Lung (tissue), 12 donors: ENCODE measurements around the gene MAP3K13. TPM values are rescaled to one million over a fixed set of nuclear protein-coding genes. Genes with fewer than 3 reads are reported as not detected.
"Not testable (repeated sequence)": the region's sequence is repeated elsewhere in the genome, so short reads cannot be mapped to it uniquely, and the experiment has no call there.

ENCODE experiments used
- ATAC-seq: fragments of 200-7000 bp; cut with Tn5 transposase; one replicate; pipeline ENCODE4 v1.9.1; 2020; ENCODE audit warnings: moderate number of reproducible peaks; ENCODE audit not compliant: insufficient read depth, low FRiP score
- DNase-seq, 3 donors: peaks; one replicate each; pipeline ENCODE4 v3.0.0-alpha.2; 2013 to 2017
- H3K27ac ChIP-seq, 2 donors: one replicate each; pipeline ENCODE4 v1.5.1; 2013; ENCODE audit warnings: mild to moderate bottlenecking in 2 of 2, moderate library complexity in 2 of 2, control low read depth in 1 of 2, inconsistent platforms in 1 of 2, low read depth in 1 of 2, low read length in 1 of 2
- H3K27me3 ChIP-seq, 3 donors: one replicate each; pipeline ENCODE4 v1.5.1; 2013; ENCODE audit warnings: low read length in 2 of 3; ENCODE audit not compliant: control insufficient read depth in 3 of 3, insufficient read depth in 3 of 3
- H3K36me3 ChIP-seq, 4 donors: one replicate each; pipeline ENCODE4 v1.5.1; 2013; ENCODE audit warnings: low read length in 4 of 4, mild to moderate bottlenecking in 1 of 4, moderate library complexity in 1 of 4; ENCODE audit not compliant: control insufficient read depth in 4 of 4, insufficient read depth in 4 of 4
- H3K4me1 ChIP-seq, 5 donors: one replicate each; pipeline ENCODE4 v1.5.1; 2013; ENCODE audit warnings: low read length in 5 of 5, mild to moderate bottlenecking in 2 of 5, moderate library complexity in 1 of 5; ENCODE audit not compliant: control insufficient read depth in 5 of 5, insufficient read depth in 5 of 5
- H3K4me3 ChIP-seq: one replicate; pipeline ENCODE4 v1.5.1; 2013; ENCODE audit warnings: mild to moderate bottlenecking, control low read depth, moderate library complexity
- H3K9ac ChIP-seq, 2 donors: one replicate each; pipeline ENCODE4 v1.5.1; 2013; ENCODE audit warnings: low read length in 2 of 2, control low read depth in 1 of 2; ENCODE audit not compliant: insufficient read depth in 1 of 2
- H3K9me3 ChIP-seq, 4 donors: one replicate each; pipeline ENCODE4 v1.5.1; 2013; ENCODE audit warnings: low read length in 3 of 4, mild to moderate bottlenecking in 1 of 4, moderate library complexity in 1 of 4; ENCODE audit not compliant: control insufficient read depth in 4 of 4, insufficient read depth in 3 of 4
- CTCF ChIP-seq: IDR thresholded peaks from 2 replicates; pipeline ENCODE4 v1.5.1; 2012; ENCODE audit warnings: mild to moderate bottlenecking; ENCODE audit errors: control extremely low read depth, extremely low read depth
- WGBS, 2 donors: extraction: QIAGEN DNeasy Blood & Tissue Kit; methylation state at CpG; one replicate each; pipeline ENCODE4 v1.1.7; 2013; 5-methylcytosine and 5-hydroxymethylcytosine counted together
- polyA plus RNA-seq, 2 donors: library from polyadenylated mRNA; stranded (reverse); fragments of 200-250 nt; gene quantifications; one replicate each; pipeline ENCODE4 v1.2.1, GENCODE V29; 2013
- total RNA-seq, 2 donors: library from RNA; depleted of rRNA in 1 of 2; stranded (reverse); fragments of >200 nt in 1 of 2; gene quantifications; one replicate each; pipeline ENCODE4 v1.2.1, GENCODE V29; 2014 to 2021
- donor health status: control.
- donor health status: control.
- donor health status: Bipolar disorder and iron deficiency.
- donor health status: healthy.
- donor health status: DM: yes; HTN: yes; CAD: no.

Gene MAP3K13
- total and polyA plus RNA-seq, 4 donors: 20.7 to 74.8 (median 29.3) TPM

DNA sequence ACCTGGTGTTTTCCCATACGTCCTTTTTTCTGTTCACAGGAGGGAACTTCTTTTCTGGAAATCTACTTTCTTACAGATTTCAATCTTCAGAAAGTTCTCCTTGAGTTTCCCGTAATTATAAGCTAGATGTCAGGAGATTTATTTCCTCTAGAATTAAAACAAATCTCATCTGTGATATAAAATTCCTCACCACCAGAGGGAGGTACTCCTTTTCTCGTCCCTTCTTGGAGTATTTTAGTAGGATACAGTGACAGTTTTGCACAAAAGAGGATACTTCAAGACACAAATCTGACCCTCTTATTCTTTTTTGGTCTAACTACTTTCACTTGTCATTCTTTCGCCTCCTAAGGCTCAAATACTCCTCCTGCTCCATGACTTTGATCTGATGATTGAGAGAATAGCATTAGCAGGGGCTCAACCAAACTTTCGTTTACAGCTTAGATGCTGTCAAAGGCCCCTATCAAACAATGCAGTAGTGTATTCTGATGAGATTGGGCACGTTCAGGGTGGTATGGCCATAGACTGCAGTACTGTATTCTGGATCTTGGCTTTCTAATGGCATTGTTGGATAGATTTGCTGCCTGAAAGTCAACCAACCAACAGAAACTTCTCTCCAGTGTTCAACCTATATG, 97.9 kb downstream of the MAP3K13 start:
- WGBS, 2 donors: 82 to 83% methylated on average over 6 of the region's 6 CpGs
- no peak for ATAC-seq
- no peak overlapping the region for H3K4me3 ChIP-seq

DNA sequence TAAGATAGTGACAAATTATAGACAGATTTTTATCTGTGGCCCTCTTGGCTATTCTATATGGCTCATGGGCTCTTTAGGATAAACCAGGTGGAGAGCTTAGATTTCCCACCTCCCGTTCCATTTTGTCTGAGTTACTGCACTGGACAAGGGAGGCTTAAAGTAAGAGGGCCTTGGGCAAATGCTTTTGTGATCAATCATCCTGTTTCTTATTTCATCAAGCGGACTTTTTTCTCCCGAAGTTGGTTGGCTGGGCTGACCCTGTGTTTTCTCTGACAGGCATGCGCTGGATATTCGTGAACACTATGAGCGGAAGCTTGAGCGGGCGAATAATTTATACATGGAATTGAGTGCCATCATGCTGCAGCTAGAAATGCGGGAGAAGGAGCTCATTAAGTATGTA, 102.5 kb downstream of the MAP3K13 start:
- 91 to 96% methylated on average over 9 of the region's 9 CpGs for WGBS, 2 donors
- Histone ChIP-seq H3K9ac (no peak overlapping the region), H3K36me3 (peaks cover 0 to 25% (median 11%) of the 10 kb centered on the region in 4 donors), H3K4me1 (no peaks in the 10 kb centered on the region), H3K4me3 (no peak overlapping the region), H3K27me3 (no peaks in the 10 kb centered on the region), H3K9me3 (no peaks in the 10 kb centered on the region), H3K27ac (no peak overlapping the region)
- no peak for TF ChIP-seq CTCF
- DNase-seq: no peak
- ATAC-seq: no peak

More for the DNA sequence above, 97.9 kb downstream of the MAP3K13 start:
- no peak overlapping the region for H3K9ac ChIP-seq
- DNase-seq: peak in 1 of 3 donors; percentile 12
- H3K4me1 ChIP-seq: no peaks in the 10 kb centered on the region
- H3K9me3 ChIP-seq: no peaks in the 10 kb centered on the region
- H3K27ac ChIP-seq: no peak overlapping the region
- H3K27me3 ChIP-seq: no peaks in the 10 kb centered on the region
- peaks cover 0 to 10% (median 6%) of the 10 kb centered on the region in 4 donors for H3K36me3 ChIP-seq
- no peak for TF ChIP-seq CTCF

DNA sequence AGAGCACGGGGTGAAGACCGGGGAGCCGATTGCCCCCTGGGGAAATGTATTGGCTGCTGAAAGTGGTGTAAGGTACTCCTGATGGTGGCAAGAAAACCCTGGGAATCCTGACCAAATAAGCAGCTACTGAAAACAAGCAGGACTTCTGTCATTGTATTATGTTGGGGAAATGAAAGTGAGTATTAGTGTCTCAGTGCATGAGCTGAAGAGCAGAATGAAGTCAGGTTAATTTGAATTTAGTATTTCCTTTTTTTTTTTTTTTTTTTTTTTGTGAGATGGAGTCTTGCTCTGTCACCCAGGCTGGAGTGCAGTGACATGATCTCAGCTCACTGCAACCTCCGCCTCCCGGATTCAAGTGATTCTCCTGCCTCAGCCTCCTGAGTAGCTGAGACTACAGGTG, 103.2 kb downstream of the MAP3K13 start:
- not testable (repeated sequence) for H3K4me1 ChIP-seq, ATAC-seq, H3K9ac ChIP-seq, DNase-seq, H3K27me3 ChIP-seq, H3K9me3 ChIP-seq, H3K27ac ChIP-seq, H3K4me3 ChIP-seq
- H3K36me3 ChIP-seq: peaks cover 0 to 25% (median 11%) of the 10 kb centered on the region in 4 donors
- 93 to 99% methylated on average over 5 of the region's 5 CpGs for WGBS, 2 donors

DNA sequence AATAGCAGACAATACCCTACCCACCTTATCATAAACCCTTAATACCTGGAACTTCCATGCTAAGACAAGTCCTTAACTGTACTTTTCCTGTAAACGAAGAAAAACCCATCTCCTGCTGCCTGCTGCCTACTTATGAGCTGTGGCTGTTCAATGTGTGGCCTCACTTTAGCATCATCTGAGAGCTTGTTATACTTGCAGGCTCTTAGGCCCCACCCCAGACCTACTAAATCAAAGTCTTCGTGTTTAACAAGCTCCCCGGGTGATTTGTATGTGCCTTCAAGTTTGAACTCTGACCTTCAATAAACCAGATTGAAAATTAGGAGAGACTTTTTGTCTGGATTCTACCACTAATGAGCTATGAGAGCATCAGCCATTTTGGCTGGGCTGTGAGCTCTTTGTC, 106.6 kb downstream of the MAP3K13 start:
- DNase-seq (no peak), ATAC-seq (no peak)
- Histone ChIP-seq H3K9me3 (no peaks in the 10 kb centered on the region), H3K4me3 (no peak overlapping the region), H3K27me3 (no peaks in the 10 kb centered on the region), H3K4me1 (no peaks in the 10 kb centered on the region), H3K9ac (no peak overlapping the region), H3K36me3 (peaks cover 0 to 27% (median 16%) of the 10 kb centered on the region in 4 donors), H3K27ac (no peak overlapping the region)
- WGBS, 2 donors: 81 to 88% methylated on average over 3 of the region's 3 CpGs
- TF ChIP-seq CTCF: no peak
